ENCODE measurements around the gene ARID5B.

DNA sequence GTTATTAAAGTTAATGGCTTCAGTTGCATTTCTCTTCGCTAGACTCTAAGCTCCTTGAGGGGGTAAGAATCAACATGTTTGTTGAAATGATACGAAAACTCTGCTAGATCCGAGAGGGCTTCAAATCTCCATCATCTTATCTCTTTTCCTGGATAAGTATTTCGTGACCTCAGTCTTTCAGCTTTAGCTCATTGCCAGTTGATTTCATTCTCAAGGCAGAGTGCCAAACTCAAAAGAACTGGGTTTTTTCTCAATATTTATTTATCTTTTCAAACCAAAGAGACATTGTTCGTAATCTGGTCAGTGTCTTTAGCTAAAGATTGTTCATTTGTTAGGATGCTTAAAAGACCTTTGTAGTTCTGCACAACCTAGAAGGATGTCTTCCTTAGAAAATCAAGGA lies 108.9 kb downstream of the ARID5B start:
- TF ChIP-seq ELF4 (CRISPR knock-in tag; IDR thresholded peaks at IDR 0.05; ENCODE audit: low read depth): no peak
- no peak for TF ChIP-seq CTCF (IDR thresholded peaks at IDR 0.05)
- TF ChIP-seq, protein P1, sequence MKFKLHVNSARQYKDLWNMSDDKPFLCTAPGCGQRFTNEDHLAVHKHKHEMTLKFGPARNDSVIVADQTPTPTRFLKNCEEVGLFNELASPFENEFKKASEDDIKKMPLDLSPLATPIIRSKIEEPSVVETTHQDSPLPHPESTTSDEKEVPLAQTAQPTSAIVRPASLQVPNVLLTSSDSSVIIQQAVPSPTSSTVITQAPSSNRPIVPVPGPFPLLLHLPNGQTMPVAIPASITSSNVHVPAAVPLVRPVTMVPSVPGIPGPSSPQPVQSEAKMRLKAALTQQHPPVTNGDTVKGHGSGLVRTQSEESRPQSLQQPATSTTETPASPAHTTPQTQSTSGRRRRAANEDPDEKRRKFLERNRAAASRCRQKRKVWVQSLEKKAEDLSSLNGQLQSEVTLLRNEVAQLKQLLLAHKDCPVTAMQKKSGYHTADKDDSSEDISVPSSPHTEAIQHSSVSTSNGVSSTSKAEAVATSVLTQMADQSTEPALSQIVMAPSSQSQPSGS (CRISPR knock-in tag; IDR thresholded peaks at IDR 0.05; ENCODE audit: borderline replicate concordance, low read depth): no peak
- no peak for TF ChIP-seq CREM (CRISPR knock-in tag; IDR thresholded peaks at IDR 0.05)
- no peak for TF ChIP-seq KAT7 (CRISPR knock-in tag; IDR thresholded peaks at IDR 0.05; ENCODE audit: borderline replicate concordance)
- TF ChIP-seq USF2 (CRISPR knock-in tag; IDR thresholded peaks at IDR 0.05): no peak
- TF ChIP-seq ATF3 (CRISPR knock-in tag; conservative IDR thresholded peaks at IDR 0.05): no peak
- TF ChIP-seq ZNF263 (CRISPR knock-in tag; IDR thresholded peaks at IDR 0.05; ENCODE audit: low read depth): no peak
- no peak for TF ChIP-seq CBFB (CRISPR knock-in tag; IDR thresholded peaks at IDR 0.05; ENCODE audit: low read depth)
- TF ChIP-seq, protein P2, sequence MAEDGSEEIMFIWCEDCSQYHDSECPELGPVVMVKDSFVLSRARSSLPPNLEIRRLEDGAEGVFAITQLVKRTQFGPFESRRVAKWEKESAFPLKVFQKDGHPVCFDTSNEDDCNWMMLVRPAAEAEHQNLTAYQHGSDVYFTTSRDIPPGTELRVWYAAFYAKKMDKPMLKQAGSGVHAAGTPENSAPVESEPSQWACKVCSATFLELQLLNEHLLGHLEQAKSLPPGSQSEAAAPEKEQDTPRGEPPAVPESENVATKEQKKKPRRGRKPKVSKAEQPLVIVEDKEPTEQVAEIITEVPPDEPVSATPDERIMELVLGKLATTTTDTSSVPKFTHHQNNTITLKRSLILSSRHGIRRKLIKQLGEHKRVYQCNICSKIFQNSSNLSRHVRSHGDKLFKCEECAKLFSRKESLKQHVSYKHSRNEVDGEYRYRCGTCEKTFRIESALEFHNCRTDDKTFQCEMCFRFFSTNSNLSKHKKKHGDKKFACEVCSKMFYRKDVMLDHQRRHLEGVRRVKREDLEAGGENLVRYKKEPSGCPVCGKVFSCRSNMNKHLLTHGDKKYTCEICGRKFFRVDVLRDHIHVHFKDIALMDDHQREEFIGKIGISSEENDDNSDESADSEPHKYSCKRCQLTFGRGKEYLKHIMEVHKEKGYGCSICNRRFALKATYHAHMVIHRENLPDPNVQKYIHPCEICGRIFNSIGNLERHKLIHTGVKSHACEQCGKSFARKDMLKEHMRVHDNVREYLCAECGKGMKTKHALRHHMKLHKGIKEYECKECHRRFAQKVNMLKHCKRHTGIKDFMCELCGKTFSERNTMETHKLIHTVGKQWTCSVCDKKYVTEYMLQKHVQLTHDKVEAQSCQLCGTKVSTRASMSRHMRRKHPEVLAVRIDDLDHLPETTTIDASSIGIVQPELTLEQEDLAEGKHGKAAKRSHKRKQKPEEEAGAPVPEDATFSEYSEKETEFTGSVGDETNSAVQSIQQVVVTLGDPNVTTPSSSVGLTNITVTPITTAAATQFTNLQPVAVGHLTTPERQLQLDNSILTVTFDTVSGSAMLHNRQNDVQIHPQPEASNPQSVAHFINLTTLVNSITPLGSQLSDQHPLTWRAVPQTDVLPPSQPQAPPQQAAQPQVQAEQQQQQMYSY (CRISPR knock-in tag; IDR thresholded peaks at IDR 0.05): no peak
- TF ChIP-seq, protein P3, sequence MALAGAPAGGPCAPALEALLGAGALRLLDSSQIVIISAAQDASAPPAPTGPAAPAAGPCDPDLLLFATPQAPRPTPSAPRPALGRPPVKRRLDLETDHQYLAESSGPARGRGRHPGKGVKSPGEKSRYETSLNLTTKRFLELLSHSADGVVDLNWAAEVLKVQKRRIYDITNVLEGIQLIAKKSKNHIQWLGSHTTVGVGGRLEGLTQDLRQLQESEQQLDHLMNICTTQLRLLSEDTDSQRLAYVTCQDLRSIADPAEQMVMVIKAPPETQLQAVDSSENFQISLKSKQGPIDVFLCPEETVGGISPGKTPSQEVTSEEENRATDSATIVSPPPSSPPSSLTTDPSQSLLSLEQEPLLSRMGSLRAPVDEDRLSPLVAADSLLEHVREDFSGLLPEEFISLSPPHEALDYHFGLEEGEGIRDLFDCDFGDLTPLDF (CRISPR knock-in tag; IDR thresholded peaks at IDR 0.05): no peak
- TF ChIP-seq SMAD3 (CRISPR knock-in tag; IDR thresholded peaks at IDR 0.05; ENCODE audit: borderline replicate concordance): no peak

All from WTC11 (cell line).